CD4-positive, alpha-beta memory T cell (primary cell): Measurements from ENCODE around the gene NKD2. TPM values are rescaled to one million over a fixed set of nuclear protein-coding genes. Genes with fewer than 3 reads are reported as not detected.

Source experiments
- CTCF ChIA-PET: fragments of 350-600 bp; sonication (Branson Sonifier 250); formaldehyde crosslinking; loops from one replicate; lab custom pipeline; 2021; ENCODE audit warnings: inconsistent platforms; ENCODE audit not compliant: partially characterized antibody; lab: Charles Lee
- POLR2A ChIA-PET: fragments of 350-600 bp; sonication (Branson Sonifier 250); formaldehyde crosslinking; loops from one replicate; lab custom pipeline; 2021; ENCODE audit not compliant: partially characterized antibody; lab: Charles Lee
- DNase-seq, 5 donors: peaks; one replicate each; pipeline versions ENCODE4 v3.0.0 to v3.0.0-alpha.2; 2020 to 2022; ENCODE audit warnings: mixed read lengths in 1 of 5
- H3K27ac ChIP-seq: one replicate; pipeline ENCODE4 v1.7.0; 2013; ENCODE audit warnings: low read depth, low read length
- H3K27me3 ChIP-seq: 2 replicates; pipeline ENCODE4 v1.7.0; 2013; ENCODE audit warnings: mild to moderate bottlenecking, low read length, moderate library complexity; ENCODE audit not compliant: insufficient read depth
- H3K36me3 ChIP-seq: 2 replicates; pipeline ENCODE4 v1.7.0; 2013; ENCODE audit warnings: mild to moderate bottlenecking, low read length, moderate library complexity; ENCODE audit not compliant: insufficient read depth
- H3K4me1 ChIP-seq: 2 replicates; pipeline ENCODE4 v1.7.0; 2013; ENCODE audit warnings: mild to moderate bottlenecking, low read length, moderate library complexity; ENCODE audit not compliant: insufficient read depth
- H3K4me3 ChIP-seq, 2 donors: one replicate each; pipeline ENCODE4 v1.7.0; 2013; ENCODE audit warnings: low read length in 2 of 2, mild to moderate bottlenecking in 1 of 2
- H3K9me3 ChIP-seq, 2 donors: one replicate each; pipeline ENCODE4 v1.7.0; 2013; ENCODE audit warnings: low read length in 2 of 2, control low read depth in 1 of 2; ENCODE audit not compliant: control insufficient read depth in 1 of 2
- H3K27ac Mint-ChIP-seq, 7 donors: one replicate each; pipeline ENCODE4 v1.8.0; 2020 to 2021; ENCODE audit warnings: mixed read lengths in 7 of 7, mild to moderate bottlenecking in 6 of 7, inconsistent platforms in 3 of 7, moderate library complexity in 3 of 7
- H3K27me3 Mint-ChIP-seq, 2 donors: one replicate each; pipeline ENCODE4 v1.8.0; 2020 to 2021; ENCODE audit warnings: mixed read lengths in 2 of 2
- H3K36me3 Mint-ChIP-seq, 2 donors: one replicate each; pipeline ENCODE4 v1.8.0; 2020 to 2021; ENCODE audit warnings: mixed read lengths in 2 of 2, inconsistent platforms in 1 of 2, mild to moderate bottlenecking in 1 of 2
- H3K4me1 Mint-ChIP-seq, 4 donors: one replicate each; pipeline ENCODE4 v1.8.0; 2020 to 2021; ENCODE audit warnings: mixed read lengths in 4 of 4, mild to moderate bottlenecking in 1 of 4
- H3K4me3 Mint-ChIP-seq, 8 donors: one replicate each; pipeline ENCODE4 v1.8.0; 2020 to 2021; ENCODE audit warnings: mixed read lengths in 8 of 8, mild to moderate bottlenecking in 7 of 8, moderate library complexity in 6 of 8, inconsistent platforms in 3 of 8
- H3K9me3 Mint-ChIP-seq, 8 donors: one replicate each; pipeline ENCODE4 v1.8.0; 2020 to 2021; ENCODE audit warnings: mixed read lengths in 8 of 8, mild to moderate bottlenecking in 5 of 8, inconsistent platforms in 3 of 8, moderate library complexity in 1 of 8
- intact Hi-C: fragments of 100-400 bp; cut with micrococcal nuclease; formaldehyde crosslinking; loops from one replicate; pipeline ENCODE4 v1.15.1; 2023
- polyA plus RNA-seq, 2 donors: library from polyadenylated mRNA; unstranded; fragments of 300-500 nt; fragmentation: Illumina TruSeq; gene quantifications; one replicate each; pipeline ENCODE4 v1.2.3, GENCODE V29; 2021
- total RNA-seq, 2 experiments: library from RNA; stranded (reverse); gene quantifications; one replicate each; pipeline ENCODE4 v1.2.3, GENCODE V29; 2021

The NKD2 gene
- total and polyA plus RNA-seq, 4 experiments from 2014 or later = not detected

- intact Hi-C loops = loop anchor here (10.0 kb wide), 2 partner anchors 327 to 643 kb away; no protein-coding TSS in a partner anchor
- H3K9me3 Mint-ChIP-seq = no peaks in the 10 kb centered on the region
- Histone ChIP-seq H3K4me1 (peaks cover 29% of the 10 kb centered on the region), H3K9me3 (no peaks in the 10 kb centered on the region), H3K27me3 (peaks cover 4% of the 10 kb centered on the region), H3K27ac (no peak overlapping the region), H3K4me3 (no peak overlapping the region), H3K36me3 (no peaks in the 10 kb centered on the region)
- H3K27ac Mint-ChIP-seq = peak overlapping the region in 1 of 7 donors; percentile 35
- ChIA-PET POLR2A (no interaction called here), CTCF (interaction anchor here (0.8 kb wide), 1 partner anchor 139 kb away, joined by 3 read pairs; no protein-coding TSS in a partner anchor)
- no peak for DNase-seq
- no peaks in the 10 kb centered on the region for H3K36me3 Mint-ChIP-seq
- H3K27me3 Mint-ChIP-seq = peaks cover 3 to 20% of the 10 kb centered on the region in 2 donors
- peaks cover 18 to 36% (median 27%) of the 10 kb centered on the region in 4 donors for H3K4me1 Mint-ChIP-seq
- H3K4me3 Mint-ChIP-seq = peak overlapping the region in 1 of 8 donors; percentile 44
These were observed 7.0 kb upstream of the NKD2 start for GRCh38 chr5:1001406-1002270.

GRCh38 chr5:1002271-1002546 is 6.4 kb upstream of the NKD2 start:
- no peaks in the 10 kb centered on the region for H3K9me3 ChIP-seq
- H3K36me3 ChIP-seq = no peaks in the 10 kb centered on the region
- H3K27ac ChIP-seq = no peak overlapping the region
- ChIA-PET CTCF (interaction anchor here (0.8 kb wide), 1 partner anchor 138 kb away, joined by 3 read pairs; no protein-coding TSS in a partner anchor), POLR2A (no interaction called here)
- no peak overlapping the region for H3K4me3 ChIP-seq
- peaks cover 4 to 26% of the 10 kb centered on the region in 2 donors for H3K27me3 Mint-ChIP-seq
- DNase-seq = no peak
- no peaks in the 10 kb centered on the region for H3K9me3 Mint-ChIP-seq
- peaks cover 24% of the 10 kb centered on the region for H3K4me1 ChIP-seq
- H3K4me3 Mint-ChIP-seq = peak overlapping the region in 1 of 8 donors; percentile 44
- intact Hi-C loops = loop anchor here (10.0 kb wide), 2 partner anchors 327 to 643 kb away; no protein-coding TSS in a partner anchor
- no peaks in the 10 kb centered on the region for H3K36me3 Mint-ChIP-seq
- H3K27me3 ChIP-seq = peaks cover 4% of the 10 kb centered on the region
- H3K27ac Mint-ChIP-seq = peak overlapping the region in 1 of 7 donors; percentile 35
- H3K4me1 Mint-ChIP-seq = peaks cover 12 to 30% (median 24%) of the 10 kb centered on the region in 4 donors

- ChIA-PET POLR2A (no interaction called here), CTCF (interaction anchor here (0.8 kb wide), 1 partner anchor 138 kb away, joined by 3 read pairs; no protein-coding TSS in a partner anchor)
- H3K4me3 ChIP-seq = no peak overlapping the region
- intact Hi-C loops = loop anchor here (10.0 kb wide), 2 partner anchors 328 to 642 kb away; no protein-coding TSS in a partner anchor
- Mint-ChIP-seq H3K36me3 (no peaks in the 10 kb centered on the region), H3K4me1 (peaks cover 10 to 34% (median 23%) of the 10 kb centered on the region in 4 donors), H3K27me3 (peaks cover 9 to 31% of the 10 kb centered on the region in 2 donors), H3K4me3 (peak overlapping the region in 1 of 8 donors; percentile 25), H3K27ac (no peak overlapping the region), H3K9me3 (no peaks in the 10 kb centered on the region)
- peaks cover 6% of the 10 kb centered on the region for H3K27me3 ChIP-seq
- DNase-seq = no peak
- H3K9me3 ChIP-seq = no peaks in the 10 kb centered on the region
- H3K27ac ChIP-seq = no peak overlapping the region
- peaks cover 20% of the 10 kb centered on the region for H3K4me1 ChIP-seq
- H3K36me3 ChIP-seq = no peaks in the 10 kb centered on the region
These were observed 5.8 kb upstream of the NKD2 start for GRCh38 chr5:1002836-1003235.

- no peak overlapping the region for H3K27ac ChIP-seq
- peak; percentile 43 to 53 (median 47) for DNase-seq
- Mint-ChIP-seq H3K9me3 (no peaks in the 10 kb centered on the region), H3K27me3 (peaks cover 12 to 33% of the 10 kb centered on the region in 2 donors), H3K27ac (peak overlapping the region in 2 of 7 donors; percentile 36 to 51), H3K4me3 (peak overlapping the region; percentile 32 to 83 (median 76)), H3K4me1 (peaks cover 10 to 37% (median 23%) of the 10 kb centered on the region in 4 donors), H3K36me3 (no peaks in the 10 kb centered on the region)
- H3K27me3 ChIP-seq = peaks cover 12% of the 10 kb centered on the region
- H3K4me3 ChIP-seq = no peak overlapping the region
- no peaks in the 10 kb centered on the region for H3K9me3 ChIP-seq
- ChIA-PET POLR2A (no interaction called here), CTCF (no interaction called here)
- intact Hi-C loops = loop anchor here (10.0 kb wide), 2 partner anchors 329 to 641 kb away; no protein-coding TSS in a partner anchor
- peaks cover 20% of the 10 kb centered on the region for H3K4me1 ChIP-seq
- no peaks in the 10 kb centered on the region for H3K36me3 ChIP-seq
These were observed 5.2 kb upstream of the NKD2 start for GRCh38 chr5:1003296-1003937.

- H3K27ac Mint-ChIP-seq = peak overlapping the region in 2 of 7 donors; percentile 36 to 56
- ChIA-PET POLR2A (interaction anchor here (0.9 kb wide), 1 partner anchor 136 kb away, joined by 3 read pairs; no protein-coding TSS in a partner anchor), CTCF (interaction anchor here (0.7 kb wide), 1 partner anchor 84 kb away, joined by 3 read pairs; no protein-coding TSS in a partner anchor)
- H3K27me3 ChIP-seq = peaks cover 15% of the 10 kb centered on the region
- no peaks in the 10 kb centered on the region for H3K36me3 Mint-ChIP-seq
- DNase-seq = peak in 4 of 5 donors; percentile 43 to 52 (median 47)
- H3K36me3 ChIP-seq = no peaks in the 10 kb centered on the region
- H3K4me3 ChIP-seq = peak overlapping the region in 1 of 2 donors; percentile 38
- intact Hi-C loops = loop anchor here (2.0 to 10.0 kb wide), 3 partner anchors 136 to 640 kb away; no protein-coding TSS in a partner anchor
- H3K4me3 Mint-ChIP-seq = peak overlapping the region; percentile 69 to 83 (median 76)
- peaks cover 24% of the 10 kb centered on the region for H3K4me1 ChIP-seq
- H3K9me3 Mint-ChIP-seq = no peaks in the 10 kb centered on the region
- peaks cover 12 to 29% of the 10 kb centered on the region in 2 donors for H3K27me3 Mint-ChIP-seq
- H3K4me1 Mint-ChIP-seq = peaks cover 10 to 37% (median 24%) of the 10 kb centered on the region in 4 donors
- no peak overlapping the region for H3K27ac ChIP-seq
- H3K9me3 ChIP-seq = no peaks in the 10 kb centered on the region
These were observed 3.9 kb upstream of the NKD2 start for GRCh38 chr5:1004461-1005248.

GRCh38 chr5:1005249-1005851 is 3.3 kb upstream of the NKD2 start:
- Histone ChIP-seq H3K27ac (no peak overlapping the region), H3K4me3 (peak overlapping the region in 1 of 2 donors; percentile 38), H3K27me3 (peaks cover 22% of the 10 kb centered on the region), H3K4me1 (peaks cover 28% of the 10 kb centered on the region), H3K9me3 (no peaks in the 10 kb centered on the region), H3K36me3 (no peaks in the 10 kb centered on the region)
- ChIA-PET CTCF (interaction anchor here (0.7 to 4.4 kb wide), 2 partner anchors 84 to 136 kb away, joined by 3 to 17 read pairs; no protein-coding TSS in a partner anchor), POLR2A (interaction anchor here (0.9 kb wide), 1 partner anchor 135 kb away, joined by 3 read pairs; no protein-coding TSS in a partner anchor)
- intact Hi-C loops = loop anchor here (2.0 to 10.0 kb wide), 3 partner anchors 135 to 639 kb away; no protein-coding TSS in a partner anchor
- H3K27ac Mint-ChIP-seq = peak overlapping the region in 1 of 7 donors; percentile 59
- H3K27me3 Mint-ChIP-seq = peaks cover 17 to 35% of the 10 kb centered on the region in 2 donors
- peaks cover 10 to 44% (median 29%) of the 10 kb centered on the region in 4 donors for H3K4me1 Mint-ChIP-seq
- peak overlapping the region in 6 of 8 donors; percentile 40 to 76 (median 64) for H3K4me3 Mint-ChIP-seq
- no peaks in the 10 kb centered on the region for H3K9me3 Mint-ChIP-seq
- no peak for DNase-seq
- no peaks in the 10 kb centered on the region for H3K36me3 Mint-ChIP-seq
